Keratinocyte (primary cell): ENCODE results near the gene SEL1L3. TPM values are rescaled to one million over a fixed set of nuclear protein-coding genes. Genes with fewer than 3 reads are reported as not detected.

Source experiments
- DNase-seq: peaks from one replicate; pipeline ENCODE4 v3.0.0-alpha.2; 2011; ENCODE audit warnings: low read depth, missing footprints, low spot score
- FAIRE-seq: peaks from 2 replicates; lab custom pipeline; 2011; peaks lifted over from hg19 to GRCh38; lab: Jason Lieb, UNC
- H2AFZ ChIP-seq: 2 replicates; pipeline ENCODE4 v1.6.0; 2012; ENCODE audit warnings: low read length, control low read depth, inconsistent platforms; ENCODE audit not compliant: control insufficient read depth
- H3K27ac ChIP-seq: 2 replicates; pipeline ENCODE4 v1.5.1; 2011; ENCODE audit warnings: low read length; ENCODE audit not compliant: control insufficient read depth, insufficient read depth
- H3K27me3 ChIP-seq: 3 replicates; pipeline ENCODE4 v1.6.0; 2011; ENCODE audit warnings: low read length; ENCODE audit not compliant: control insufficient read depth, insufficient read depth; ENCODE audit errors: extremely low read depth
- H3K36me3 ChIP-seq, 2 experiments: 2 replicates in 1 of 2; 3 replicates in 1 of 2; pipeline ENCODE4 v1.5.1; 2011; ENCODE audit warnings: low read length in 2 of 2, mild to moderate bottlenecking in 1 of 2; ENCODE audit not compliant: control insufficient read depth in 2 of 2, insufficient read depth in 2 of 2; ENCODE audit errors: extremely low read depth in 1 of 2
- H3K4me1 ChIP-seq: 3 replicates; pipeline ENCODE4 v1.5.1; 2011; ENCODE audit warnings: low read length; ENCODE audit not compliant: control insufficient read depth, insufficient read depth; ENCODE audit errors: extremely low read depth
- H3K4me2 ChIP-seq: 3 replicates; pipeline ENCODE4 v1.6.0; 2011; ENCODE audit warnings: low read depth, low read length; ENCODE audit not compliant: control insufficient read depth, insufficient read depth; ENCODE audit errors: extremely low read depth
- H3K4me3 ChIP-seq, 3 experiments: fragments of 200-600 bp in 1 of 3; sonication (generic) in 1 of 3; 2 replicates in 2 of 3; 3 replicates in 1 of 3; pipeline ENCODE4 v1.5.1; 2011 to 2016; ENCODE audit warnings: low read length in 3 of 3, mild to moderate bottlenecking in 3 of 3, control low read depth in 2 of 3, inconsistent platforms in 1 of 3, low read depth in 1 of 3, mixed read lengths in 1 of 3, mixed run types in 1 of 3, moderate library complexity in 1 of 3; ENCODE audit not compliant: control insufficient read depth in 2 of 3, insufficient read depth in 2 of 3; ENCODE audit errors: extremely low read depth in 1 of 3
- H3K79me2 ChIP-seq: 2 replicates; pipeline ENCODE4 v1.6.0; 2012; ENCODE audit warnings: low read length; ENCODE audit not compliant: control insufficient read depth, insufficient read depth
- H3K9ac ChIP-seq: 3 replicates; pipeline ENCODE4 v1.6.0; 2011; ENCODE audit warnings: low read length; ENCODE audit not compliant: control insufficient read depth, insufficient read depth; ENCODE audit errors: extremely low read depth
- H3K9me1 ChIP-seq: 3 replicates; pipeline ENCODE4 v1.6.0; 2011; ENCODE audit warnings: low read length; ENCODE audit not compliant: control insufficient read depth, insufficient read depth; ENCODE audit errors: extremely low read depth
- H3K9me3 ChIP-seq: 2 replicates; pipeline ENCODE4 v1.5.1; 2012; ENCODE audit warnings: low read depth, low read length; ENCODE audit not compliant: control insufficient read depth
- H4K20me1 ChIP-seq: 3 replicates; pipeline ENCODE4 v1.6.0; 2011; ENCODE audit warnings: low read length; ENCODE audit not compliant: control insufficient read depth, insufficient read depth; ENCODE audit errors: extremely low read depth
- EZH2 ChIP-seq: IDR thresholded peaks from one replicate; pipeline ENCODE4 v1.6.1; 2012; ENCODE audit warnings: inconsistent platforms, mild to moderate bottlenecking, low read length, moderate library complexity
- dilution Hi-C: fragments of 300-500 bp; cut with MboI; formaldehyde crosslinking; loops from one replicate; pipeline ENCODE4 v1.7.0; 2020; ENCODE audit warnings: low sequenced_read_pairs; ENCODE audit not compliant: extremely low pct_ligation_motif_present
- polyA plus RNA-seq, 5 experiments: library from polyadenylated mRNA; depleted of rRNA in 3 of 5; stranded (reverse) in 3 of 5; stranded (forward) in 1 of 5; unstranded in 1 of 5; fragments of >200 nt; gene quantifications; 1 replicate in 1 of 5; 2 replicates in 3 of 5; 3 replicates in 1 of 5; pipeline versions ENCODE4 v1.2.1 to v1.2.3, GENCODE V29; 2011 to 2012; ENCODE audit warnings: missing spikeins in 2 of 5, low read depth in 1 of 5, low replicate concordance in 1 of 5
- TF ChIP-seq, protein P1 (sequence below), 3 experiments: IDR thresholded peaks in 1 of 3; conservative IDR thresholded peaks in 1 of 3; optimal IDR thresholded peaks in 1 of 3; 2 replicates in 2 of 3; 3 replicates in 1 of 3; pipeline versions ENCODE3 to v1.5.1; 2011; ENCODE audit warnings: low read length in 3 of 3, mild to moderate bottlenecking in 3 of 3, moderate library complexity in 2 of 3, control low read depth in 1 of 3, inconsistent platforms in 1 of 3; ENCODE audit not compliant: insufficient read depth in 2 of 3; ENCODE audit errors: extremely low read depth in 1 of 3

The SEL1L3 gene
- polyA plus RNA-seq, 1 donor (not counting 4 experiments of a cell fraction or from before 2014, with no cell fraction given) = 67.9 TPM

- TF ChIP-seq, protein P1, sequence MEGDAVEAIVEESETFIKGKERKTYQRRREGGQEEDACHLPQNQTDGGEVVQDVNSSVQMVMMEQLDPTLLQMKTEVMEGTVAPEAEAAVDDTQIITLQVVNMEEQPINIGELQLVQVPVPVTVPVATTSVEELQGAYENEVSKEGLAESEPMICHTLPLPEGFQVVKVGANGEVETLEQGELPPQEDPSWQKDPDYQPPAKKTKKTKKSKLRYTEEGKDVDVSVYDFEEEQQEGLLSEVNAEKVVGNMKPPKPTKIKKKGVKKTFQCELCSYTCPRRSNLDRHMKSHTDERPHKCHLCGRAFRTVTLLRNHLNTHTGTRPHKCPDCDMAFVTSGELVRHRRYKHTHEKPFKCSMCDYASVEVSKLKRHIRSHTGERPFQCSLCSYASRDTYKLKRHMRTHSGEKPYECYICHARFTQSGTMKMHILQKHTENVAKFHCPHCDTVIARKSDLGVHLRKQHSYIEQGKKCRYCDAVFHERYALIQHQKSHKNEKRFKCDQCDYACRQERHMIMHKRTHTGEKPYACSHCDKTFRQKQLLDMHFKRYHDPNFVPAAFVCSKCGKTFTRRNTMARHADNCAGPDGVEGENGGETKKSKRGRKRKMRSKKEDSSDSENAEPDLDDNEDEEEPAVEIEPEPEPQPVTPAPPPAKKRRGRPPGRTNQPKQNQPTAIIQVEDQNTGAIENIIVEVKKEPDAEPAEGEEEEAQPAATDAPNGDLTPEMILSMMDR (optimal IDR thresholded peaks at IDR 0.05 in 1 of 3, IDR thresholded peaks at IDR 0.05 in 1 of 3, conservative IDR thresholded peaks at IDR 0.05 in 1 of 3; ENCODE audit: extremely low read depth in 1 of 3, insufficient read depth in 2 of 3, low read length in 3 of 3) = peak; percentile 69 to 80 (median 71)
- TF ChIP-seq EZH2 = no peak
- Histone ChIP-seq H2AFZ (no peak overlapping the region), H4K20me1 (no peaks in the 10 kb centered on the region), H3K9me3 (no peaks in the 10 kb centered on the region), H3K79me2 (no peaks in the 10 kb centered on the region), H3K9me1 (no peaks in the 10 kb centered on the region), H3K4me3 (no peak overlapping the region), H3K27me3 (no peaks in the 10 kb centered on the region), H3K9ac (no peak overlapping the region), H3K36me3 (peaks cover 2 to 4% of the 10 kb centered on the region in 2 experiments), H3K4me2 (no peak overlapping the region), H3K27ac (no peak overlapping the region), H3K4me1 (peaks cover 20% of the 10 kb centered on the region)
- DNase-seq = no peak
- peak; percentile 23 for FAIRE-seq
- dilution Hi-C loops = no loop called here
These were observed 70.5 kb downstream of the SEL1L3 start for GRCh38 chr4:25792200-25792791.

GRCh38 chr4:25790024-25790423 lies 72.8 kb downstream of the SEL1L3 start:
- no peak overlapping the region for H3K4me3 ChIP-seq
- H3K27me3 ChIP-seq = no peaks in the 10 kb centered on the region
- DNase-seq (no peak), FAIRE-seq (no peak)
- dilution Hi-C loops = no loop called here
- H3K9me3 ChIP-seq = no peaks in the 10 kb centered on the region
- H3K79me2 ChIP-seq = no peaks in the 10 kb centered on the region
- no peak overlapping the region for H3K27ac ChIP-seq
- peaks cover 13% of the 10 kb centered on the region for H3K4me1 ChIP-seq
- H3K4me2 ChIP-seq = no peak overlapping the region
- H2AFZ ChIP-seq = no peak overlapping the region
- no peaks in the 10 kb centered on the region for H4K20me1 ChIP-seq
- H3K36me3 ChIP-seq = peaks cover 2 to 4% of the 10 kb centered on the region in 2 experiments
- no peaks in the 10 kb centered on the region for H3K9me1 ChIP-seq
- TF ChIP-seq, protein P1 (optimal IDR thresholded peaks at IDR 0.05 in 1 of 3, IDR thresholded peaks at IDR 0.05 in 1 of 3, conservative IDR thresholded peaks at IDR 0.05 in 1 of 3; ENCODE audit: extremely low read depth in 1 of 3, insufficient read depth in 2 of 3, low read length in 3 of 3) = no peak
- TF ChIP-seq EZH2 = no peak
- H3K9ac ChIP-seq = no peak overlapping the region
